ENCODE measurements around the gene TBC1D1. TPM values are rescaled to one million over a fixed set of nuclear protein-coding genes. Genes with fewer than 3 reads are reported as not detected.

The TBC1D1 gene
- total RNA-seq, 1 experiment from 2014 or later: 106 TPM

- POLR2A ChIA-PET (ENCODE audit: unreplicated experiment): interaction anchor here (0.6 kb wide), 1 partner anchor 601 kb away, joined by 9 read pairs; no protein-coding TSS in a partner anchor
- no TSS peak for BruUV-seq (replicated peaks)
- CTCF ChIA-PET: no interaction called here
Observed at GRCh38 chr4:38065176-38065575, 174.3 kb downstream of the TBC1D1 start.

GRCh38 chr4:38065900-38066299, 175.0 kb downstream of the TBC1D1 start:
- no peak overlapping the region for H3K27ac ChIP-seq
- no peaks in the 10 kb centered on the region for H3K9me3 ChIP-seq (ENCODE audit: insufficient read depth, low read depth)
- no peaks in the 10 kb centered on the region for H3F3A ChIP-seq (ENCODE audit: insufficient read depth, low read depth)
- ChIA-PET POLR2A (ENCODE audit: unreplicated experiment) (no interaction called here), CTCF (no interaction called here)
- DNase-seq: no peak
- no peaks in the 10 kb centered on the region for H3K9me2 ChIP-seq (ENCODE audit: insufficient read depth)
- no peaks in the 10 kb centered on the region for H3K27me3 ChIP-seq (ENCODE audit: insufficient read depth, low read depth)
- no peaks in the 10 kb centered on the region for H4K20me1 ChIP-seq (ENCODE audit: insufficient read depth)
- no peak for TF ChIP-seq CTCF (conservative IDR thresholded peaks at IDR 0.05)
- TF ChIP-seq EZH2 (IDR thresholded peaks at IDR 0.05; ENCODE audit: low read depth): no peak
- H2AFZ ChIP-seq: no peak overlapping the region
- no peaks in the 10 kb centered on the region for H3K36me3 ChIP-seq (ENCODE audit: low read depth)
- H3K4me3 ChIP-seq: no peak overlapping the region
- peaks cover 19% of the 10 kb centered on the region for H3K4me1 ChIP-seq (replicated peaks; ENCODE audit: insufficient read depth)
- intact Hi-C loops (cut with micrococcal nuclease; ENCODE audit: unreplicated experiment): loop anchor here (10.0 kb wide), 1 partner anchor 789 kb away; the partner anchor contains the start of gene TLR6
- no peaks in the 10 kb centered on the region for H3K79me2 ChIP-seq (ENCODE audit: low read depth)
- BruUV-seq (replicated peaks): no TSS peak
- H3K4me2 ChIP-seq: no peak overlapping the region

More at GRCh38 chr4:38065176-38065575, 174.3 kb downstream of the TBC1D1 start:
- no peak for TF ChIP-seq EZH2 (IDR thresholded peaks at IDR 0.05; ENCODE audit: low read depth)
- TF ChIP-seq CTCF (conservative IDR thresholded peaks at IDR 0.05): no peak
- Histone ChIP-seq H4K20me1 (ENCODE audit: insufficient read depth) (no peaks in the 10 kb centered on the region), H3K4me1 (replicated peaks; ENCODE audit: insufficient read depth) (peaks cover 19% of the 10 kb centered on the region), H3F3A (ENCODE audit: insufficient read depth, low read depth) (no peaks in the 10 kb centered on the region), H3K27ac (no peak overlapping the region), H3K4me2 (no peak overlapping the region), H3K9me2 (ENCODE audit: insufficient read depth) (no peaks in the 10 kb centered on the region), H3K36me3 (ENCODE audit: low read depth) (no peaks in the 10 kb centered on the region), H3K4me3 (no peak overlapping the region), H3K9me3 (ENCODE audit: insufficient read depth, low read depth) (no peaks in the 10 kb centered on the region), H3K27me3 (ENCODE audit: insufficient read depth, low read depth) (no peaks in the 10 kb centered on the region), H2AFZ (no peak overlapping the region), H3K79me2 (ENCODE audit: low read depth) (no peaks in the 10 kb centered on the region)
- intact Hi-C loops (cut with micrococcal nuclease; ENCODE audit: unreplicated experiment): loop anchor here (10.0 kb wide), 1 partner anchor 790 kb away; the partner anchor contains the start of gene TLR6
- no peak for DNase-seq

GRCh38 chr4:38067499-38067898, 176.6 kb downstream of the TBC1D1 start:
- CTCF ChIA-PET: no interaction called here
- POLR2A ChIA-PET (ENCODE audit: unreplicated experiment): no interaction called here
- H3K79me2 ChIP-seq (ENCODE audit: low read depth): no peaks in the 10 kb centered on the region
- H3K9me3 ChIP-seq (ENCODE audit: insufficient read depth, low read depth): no peaks in the 10 kb centered on the region
- no TSS peak for BruUV-seq (replicated peaks)
- H4K20me1 ChIP-seq (ENCODE audit: insufficient read depth): no peaks in the 10 kb centered on the region
- no peaks in the 10 kb centered on the region for H3K36me3 ChIP-seq (ENCODE audit: low read depth)
- H3F3A ChIP-seq (ENCODE audit: insufficient read depth, low read depth): peaks cover 8% of the 10 kb centered on the region; the same call in 1 of the 2 replicates
- no peaks in the 10 kb centered on the region for H3K27me3 ChIP-seq (ENCODE audit: insufficient read depth, low read depth)
- peaks cover 21% of the 10 kb centered on the region for H3K4me1 ChIP-seq (replicated peaks; ENCODE audit: insufficient read depth)
- TF ChIP-seq CTCF (conservative IDR thresholded peaks at IDR 0.05): no peak
- TF ChIP-seq EZH2 (IDR thresholded peaks at IDR 0.05; ENCODE audit: low read depth): no peak
- no peak overlapping the region for H2AFZ ChIP-seq
- intact Hi-C loops (cut with micrococcal nuclease; ENCODE audit: unreplicated experiment): loop anchor here (10.0 kb wide), 1 partner anchor 787 kb away; the partner anchor contains the start of gene TLR6
- H3K4me2 ChIP-seq: no peak overlapping the region
- no peak overlapping the region for H3K4me3 ChIP-seq
- DNase-seq: no peak
- H3K9me2 ChIP-seq (ENCODE audit: insufficient read depth): no peaks in the 10 kb centered on the region
- H3K27ac ChIP-seq: no peak overlapping the region

Data from PC-9 (cell line).